Testis (tissue), 3 donors: Measurements from ENCODE around the gene RDH5. TPM values are rescaled to one million over a fixed set of nuclear protein-coding genes. Genes with fewer than 3 reads are reported as not detected.

ENCODE experiments used
- DNase-seq: peaks from one replicate; pipeline ENCODE4 v3.0.0-alpha.2; 2019
- H3K27ac ChIP-seq, 2 donors: fragments of 200-600 bp; sonication (generic); one replicate each; pipeline ENCODE4 v1.5.1; 2019
- H3K27me3 ChIP-seq: fragments of 200-600 bp; sonication (generic); one replicate; pipeline ENCODE4 v1.5.1; 2019
- H3K36me3 ChIP-seq: fragments of 200-600 bp; sonication (generic); one replicate; pipeline ENCODE4 v1.5.1; 2017; ENCODE audit warnings: low read depth; ENCODE audit errors: missing control alignments
- H3K4me1 ChIP-seq: fragments of 200-600 bp; sonication (generic); one replicate; pipeline ENCODE4 v1.5.1; 2019
- H3K4me3 ChIP-seq, 2 donors: fragments of 200-600 bp; sonication (generic); one replicate each; pipeline ENCODE4 v1.5.1; 2017 to 2019
- H3K9me3 ChIP-seq: fragments of 200-600 bp; sonication (generic); one replicate; pipeline ENCODE4 v1.5.1; 2017
- CTCF ChIP-seq, 3 experiments: fragments of 450-650 bp in 2 of 3; fragments of 200-600 bp in 1 of 3; sonication (generic) in 1 of 3; IDR thresholded peaks; one replicate each; pipeline ENCODE4 v1.5.1; 2016 to 2019; ENCODE audit warnings: antibody characterized with exemption in 3 of 3, mild to moderate bottlenecking in 2 of 3, moderate library complexity in 1 of 3
- POLR2A ChIP-seq: fragments of 450-650 bp; IDR thresholded peaks from one replicate; pipeline ENCODE4 v1.6.1; 2017; ENCODE audit warnings: antibody characterized with exemption, mild to moderate bottlenecking, moderate library complexity
- WGBS, 2 donors: methylation state at CpG; one replicate each; pipeline ENCODE4 v1.1.5; 2018; 5-methylcytosine and 5-hydroxymethylcytosine counted together
- intact Hi-C: fragments of 100-400 bp; cut with DNase I; formaldehyde crosslinking; loops from one replicate; pipeline ENCODE4 v1.15.1; 2023; ENCODE audit warnings: low total_unique reads
- polyA plus RNA-seq: library from polyadenylated mRNA; stranded (reverse); fragments of 350-450 nt; fragmentation: Illumina TruSeq; extraction: RNeasy Lipid Tissue Mini Kit (QIAGEN cat#74804); gene quantifications from one replicate; pipeline ENCODE4 v1.2.3, GENCODE V29; 2014; ENCODE audit warnings: low read depth, low replicate concordance; ENCODE audit not compliant: insufficient read depth
- small RNA-seq, 2 donors: library from RNA; depleted of rRNA; stranded (forward); fragments of <200 nt; gene quantifications; one replicate each; pipeline ENCODE3, GENCODE V24; 2016
- total RNA-seq, 2 donors: library from RNA; depleted of rRNA; stranded (reverse); fragments of >200 nt; gene quantifications; one replicate each; pipeline ENCODE4 v1.2.3, GENCODE V29; 2016

RDH5 gene
- total and polyA plus RNA-seq, 3 donors from 2014 or later, result 9.8 to 18.0 (median 15.1) TPM

DNA sequence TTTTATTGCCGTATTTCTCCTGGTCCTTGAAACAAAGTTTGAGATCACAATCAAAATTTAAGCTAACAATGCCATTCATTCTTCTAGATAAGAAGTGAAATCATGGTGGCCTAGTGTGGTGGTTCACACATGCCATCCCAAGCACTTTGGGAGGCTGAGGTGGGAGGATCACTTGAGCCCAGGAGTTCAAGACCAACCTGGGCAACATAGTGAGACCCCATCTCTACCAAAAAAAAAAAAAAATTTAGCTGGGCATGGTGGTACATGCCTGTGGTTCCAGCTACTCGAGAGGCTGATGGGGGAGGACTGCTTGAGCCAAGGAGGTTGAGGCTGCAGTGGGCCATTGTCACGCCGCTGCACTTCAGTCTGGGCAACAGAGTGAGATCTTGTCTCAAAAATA is 47.0 kb downstream of the RDH5 start:
- intact Hi-C loops, result no loop called here
- Histone ChIP-seq H3K4me1 (no peaks in the 10 kb centered on the region), H3K27me3 (no peaks in the 10 kb centered on the region), H3K4me3 (no peak overlapping the region), H3K27ac (no peak overlapping the region), H3K9me3 (no peaks in the 10 kb centered on the region), H3K36me3 (no peaks in the 10 kb centered on the region)
- TF ChIP-seq CTCF (IDR thresholded peaks at IDR 0.05) (no peak), POLR2A (no peak)
- no peak for DNase-seq
- WGBS, 2 donors, result 91 to 94% methylated on average over 4 of the region's 4 CpGs

DNA sequence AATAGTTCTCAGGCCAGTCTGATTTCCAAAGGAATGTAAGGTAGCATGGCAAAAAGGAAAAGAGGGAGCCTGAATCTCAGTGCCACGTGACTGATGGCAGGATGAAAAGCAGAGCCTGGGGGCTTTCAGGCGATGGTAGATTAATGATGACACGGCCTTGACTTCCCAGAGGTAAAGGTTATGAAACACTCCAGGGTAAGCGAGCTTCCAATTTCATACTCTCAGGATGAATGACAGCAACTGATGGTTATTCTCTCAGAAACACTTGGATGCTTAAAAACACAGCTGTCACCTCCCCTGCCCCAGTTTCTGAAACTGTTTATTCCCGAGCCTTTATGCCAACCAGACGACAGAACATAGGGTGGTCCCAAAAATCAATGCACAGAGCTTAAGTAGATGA is 51.5 kb downstream of the RDH5 start:
- TF ChIP-seq POLR2A, result no peak
- TF ChIP-seq CTCF (IDR thresholded peaks at IDR 0.05), result no peak
- 71 to 73% methylated on average over 6 of the region's 6 CpGs for WGBS, 2 donors
- no peak overlapping the region for H3K4me3 ChIP-seq
- no peak for DNase-seq
- intact Hi-C loops, result no loop called here
- no peaks in the 10 kb centered on the region for H3K4me1 ChIP-seq
- no peaks in the 10 kb centered on the region for H3K27me3 ChIP-seq
- H3K27ac ChIP-seq, result no peak overlapping the region
- no peaks in the 10 kb centered on the region for H3K9me3 ChIP-seq
- H3K36me3 ChIP-seq, result no peaks in the 10 kb centered on the region

Small RNAs within 50 kb of the gene (small RNA-seq; reads per million reads assigned to genes)
- 0 reads per million in 2 donors for gene AC009779.1
- 0 reads per million in 2 donors for gene RF00017

Other genes with a start within 250 kb of the RDH5 start
- not detected for gene OR6C68, start 228.0 kb upstream of the RDH5 start, total RNA-seq
- gene OR6C68, start 228.0 kb upstream of the RDH5 start, polyA plus RNA-seq, result not detected
- not detected for gene OR6C4, start 170.8 kb upstream of the RDH5 start, total RNA-seq
- not detected for gene OR6C4, start 170.8 kb upstream of the RDH5 start, polyA plus RNA-seq
- gene OR2AP1, start 147.9 kb upstream of the RDH5 start, total RNA-seq, result not detected
- not detected for gene OR2AP1, start 147.9 kb upstream of the RDH5 start, polyA plus RNA-seq
- not detected for gene OR10P1, start 83.5 kb upstream of the RDH5 start, total RNA-seq
- gene OR10P1, start 83.5 kb upstream of the RDH5 start, polyA plus RNA-seq, result not detected
- gene ITGA7, start 12.5 kb upstream of the RDH5 start, total RNA-seq, result 10 to 100 TPM; 26.4 to 30.6 TPM
- gene ITGA7, start 12.5 kb upstream of the RDH5 start, polyA plus RNA-seq, result 43.3 TPM
- gene BLOC1S1, start 4.3 kb upstream of the RDH5 start, total RNA-seq, result 100 to 1,000 TPM; 110 to 145 TPM
- 108 TPM for gene BLOC1S1, start 4.3 kb upstream of the RDH5 start, polyA plus RNA-seq
- 100 to 1,000 TPM; 600 to 668 TPM for gene CD63, start 8.6 kb downstream of the RDH5 start, total RNA-seq
- gene CD63, start 8.6 kb downstream of the RDH5 start, polyA plus RNA-seq, result 655 TPM
- 1 to 10 TPM; 3.1 to 3.3 TPM for gene GDF11, start 22.7 kb downstream of the RDH5 start, total RNA-seq
- 3.0 TPM for gene GDF11, start 22.7 kb downstream of the RDH5 start, polyA plus RNA-seq
- gene SARNP, start 97.3 kb downstream of the RDH5 start, total RNA-seq, result 10 to 100 TPM; 88.3 to 96.3 TPM
- gene SARNP, start 97.3 kb downstream of the RDH5 start, polyA plus RNA-seq, result 99.2 TPM
- 10 to 100 TPM; 16.2 to 18.6 TPM for gene ORMDL2, start 97.6 kb downstream of the RDH5 start, total RNA-seq
- gene ORMDL2, start 97.6 kb downstream of the RDH5 start, polyA plus RNA-seq, result 82.4 TPM
- 10 to 100 TPM; 74.6 to 75.4 TPM for gene DNAJC14, start 109.2 kb downstream of the RDH5 start, total RNA-seq
- gene DNAJC14, start 109.2 kb downstream of the RDH5 start, polyA plus RNA-seq, result 67.6 TPM
- gene MMP19, start 122.5 kb downstream of the RDH5 start, total RNA-seq, result 1 to 10 TPM; 1.3 TPM
- 6.5 TPM for gene MMP19, start 122.5 kb downstream of the RDH5 start, polyA plus RNA-seq
- 10 to 100 TPM; 51.8 to 71.3 TPM for gene PYM1, start 207.5 kb downstream of the RDH5 start, total RNA-seq
- gene PYM1, start 207.5 kb downstream of the RDH5 start, polyA plus RNA-seq, result 51.6 TPM
- gene DGKA, start 210.8 kb downstream of the RDH5 start, total RNA-seq, result 10 to 100 TPM; 28.9 to 40.4 TPM
- gene DGKA, start 210.8 kb downstream of the RDH5 start, polyA plus RNA-seq, result 40.3 TPM
- 10 to 100 TPM in 1 of 2 donors, 1 to 10 TPM in 1; 8.9 to 11.1 TPM for gene PMEL, start 245.6 kb downstream of the RDH5 start, total RNA-seq
- gene PMEL, start 245.6 kb downstream of the RDH5 start, polyA plus RNA-seq, result 8.2 TPM
- 10 to 100 TPM; 16.5 to 20.3 TPM for gene CDK2, start 246.4 kb downstream of the RDH5 start, total RNA-seq
- 19.8 TPM for gene CDK2, start 246.4 kb downstream of the RDH5 start, polyA plus RNA-seq